Measurements from ENCODE around the gene ENOX1.

GRCh38 chr13:43232873-43233265 is 553.9 kb downstream of the ENOX1 start:
- TF ChIP-seq EZH2 (IDR thresholded peaks at IDR 0.05; ENCODE audit: low read length, unreplicated experiment), result no peak
- no peak for TF ChIP-seq CTCF (conservative IDR thresholded peaks at IDR 0.05; ENCODE audit: low read depth, low read length)
- no peak for TF ChIP-seq EZH2phosphoT487 (IDR thresholded peaks at IDR 0.05; ENCODE audit: borderline replicate concordance, low read length)
